DOHH2 (cell line): Measurements from ENCODE around the gene COPZ2.

ENCODE experiments used
- CTCF ChIP-seq: fragments of 200-600 bp; sonication (generic); IDR thresholded peaks from one replicate; pipeline ENCODE4 v1.5.1; 2014; ENCODE audit warnings: antibody characterized with exemption, mild to moderate bottlenecking, low read depth, low read length; ENCODE audit not compliant: poor library complexity, severe bottlenecking
- EZH2phosphoT487 ChIP-seq: fragments of 200-600 bp; sonication (generic); IDR thresholded peaks from 2 replicates; pipeline ENCODE4 v1.6.1; 2017; ENCODE audit warnings: borderline replicate concordance, mild to moderate bottlenecking, antibody characterized with exemption, low read length, moderate library complexity, mixed read lengths

DNA sequence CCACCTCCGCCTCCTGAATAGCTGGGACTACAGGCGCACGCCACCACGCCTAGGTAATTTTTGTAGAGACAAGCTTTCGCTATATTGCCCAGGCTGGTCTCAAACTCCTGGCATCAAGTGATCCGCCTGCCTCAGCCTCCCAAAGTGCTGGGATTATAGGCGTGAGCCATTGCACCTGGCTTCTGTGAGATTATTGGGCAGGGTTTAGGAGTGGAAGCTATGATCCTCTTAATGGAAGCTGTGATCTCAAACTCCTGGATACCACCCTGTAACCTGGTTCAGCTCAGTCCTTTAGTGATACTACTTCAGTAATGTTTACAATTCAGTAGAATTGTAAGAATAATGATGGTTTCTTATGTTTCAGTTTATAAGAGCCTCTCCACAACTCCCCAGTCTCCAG, 24.7 kb upstream of the COPZ2 start:
- TF ChIP-seq EZH2phosphoT487 (no peak), CTCF (no peak)
